ENCODE results near the gene ST7L.
"Not testable (repeated sequence)": the region's sequence is repeated elsewhere in the genome, so short reads cannot be mapped to it uniquely, and the experiment has no call there.

ST7L gene

DNA sequence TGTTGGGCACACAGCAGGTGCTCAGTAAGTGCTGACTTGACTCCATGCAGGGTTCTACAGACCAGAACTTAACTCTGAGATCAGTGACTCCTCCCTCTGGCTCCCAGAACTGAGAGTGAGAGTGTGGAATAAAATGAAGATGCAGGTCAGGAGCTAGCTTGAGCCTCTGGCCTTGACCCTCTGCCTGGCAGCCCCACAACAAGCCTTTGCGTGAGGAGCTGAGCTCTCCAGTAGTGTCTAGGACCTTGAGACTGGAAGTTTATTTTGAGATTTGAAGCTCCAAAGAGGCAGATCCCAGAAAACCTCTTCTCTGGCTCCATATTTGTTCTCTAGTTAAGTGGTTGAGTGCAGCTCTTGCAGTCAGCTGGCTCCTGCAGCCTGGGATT lies 113.5 kb downstream of the ST7L start:
- DNase-seq (ENCODE audit: low read depth, low spot score): no peak
- no peak overlapping the region for H3K4me3 ChIP-seq (ENCODE audit: low read length)

GRCh38 chr1:112504661-112505399 lies 114.1 kb downstream of the ST7L start:
- DNase-seq (ENCODE audit: low read depth, low spot score): no peak
- no peak overlapping the region for H3K4me3 ChIP-seq (ENCODE audit: low read length)

DNA sequence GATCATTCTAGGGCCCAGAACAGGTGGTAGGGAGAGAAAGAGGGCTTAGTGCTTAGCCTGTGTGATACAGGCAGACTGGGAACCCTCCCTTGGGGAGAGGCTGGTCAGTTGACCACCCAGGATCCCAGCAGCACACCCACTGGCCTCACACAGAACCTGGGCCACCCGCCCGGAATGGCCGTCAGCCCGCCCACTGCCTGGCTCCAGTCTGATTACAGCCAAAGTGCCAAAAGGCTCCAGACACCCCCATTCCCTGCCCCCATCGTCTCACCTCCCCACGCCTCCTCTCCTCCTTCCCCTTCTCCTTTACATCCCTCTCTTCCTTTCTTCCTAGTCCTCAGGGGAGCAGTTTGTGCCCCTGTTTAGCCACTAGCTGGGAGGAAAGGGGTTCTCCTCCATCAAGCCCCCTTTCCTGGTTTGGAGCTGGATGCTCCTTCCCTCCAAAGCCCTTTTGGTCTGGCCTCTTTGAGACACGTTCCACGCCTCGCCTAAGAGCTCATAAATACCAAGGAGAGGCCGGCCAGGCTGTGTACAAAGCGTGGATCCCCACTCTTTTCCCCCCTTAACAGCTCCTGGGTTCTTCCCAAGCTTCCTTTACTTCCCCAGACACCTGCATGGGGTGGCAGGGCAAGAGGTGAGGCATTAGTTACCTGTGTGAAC lies 114.8 kb downstream of the ST7L start:
- no peak overlapping the region for H3K4me3 ChIP-seq (ENCODE audit: low read length)
- DNase-seq (ENCODE audit: low read depth, low spot score): no peak

GRCh38 chr1:112502826-112503225 lies 116.1 kb downstream of the ST7L start:
- no peak overlapping the region for H3K4me3 ChIP-seq (ENCODE audit: low read length)
- DNase-seq (ENCODE audit: low read depth, low spot score): no peak

DNA sequence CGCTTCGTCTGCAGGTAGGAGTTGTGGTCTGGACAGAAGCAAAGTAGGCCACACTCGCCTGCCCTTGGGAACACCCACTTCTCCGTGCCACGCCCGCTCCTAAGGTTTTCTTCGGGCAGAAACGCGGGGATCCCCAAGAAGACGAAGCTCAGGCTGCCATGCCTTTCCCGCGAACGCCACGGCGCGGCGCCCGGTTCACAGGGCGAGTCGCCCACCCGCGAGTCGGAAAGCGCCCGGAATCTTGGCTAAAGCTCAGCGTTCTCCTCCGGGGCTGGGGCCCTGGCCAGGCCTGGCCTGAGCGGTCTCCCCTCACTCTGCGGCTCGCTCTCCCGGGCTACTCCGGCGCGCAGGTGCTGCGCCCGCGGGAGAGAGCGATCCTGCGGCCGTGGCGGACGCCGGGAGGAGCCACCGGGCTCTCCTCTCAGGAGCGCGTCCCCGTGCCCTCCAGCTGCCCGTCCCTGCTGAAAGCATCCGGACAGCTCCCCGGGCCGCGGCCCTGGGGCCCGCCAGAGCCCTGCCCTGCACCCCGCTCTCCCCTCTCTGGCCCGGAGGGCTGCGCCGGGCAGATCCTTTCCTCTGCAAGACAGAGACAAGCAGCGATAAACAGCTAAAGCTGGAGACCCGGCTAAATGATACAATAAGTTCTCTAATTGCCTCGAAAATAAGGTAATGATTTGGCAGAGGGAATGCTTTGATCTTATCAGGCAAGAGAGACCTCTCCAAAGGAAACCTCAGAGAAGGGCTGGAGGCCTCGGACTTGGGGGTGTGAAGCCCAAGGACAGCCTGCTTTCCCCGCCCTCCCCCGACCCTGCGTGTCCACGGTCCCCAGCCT lies 116.9 kb downstream of the ST7L start:
- H3K4me3 ChIP-seq (ENCODE audit: low read length): peak overlapping the region; percentile 46
- DNase-seq (ENCODE audit: low read depth, low spot score): no peak

GRCh38 chr1:112496290-112496689 lies 122.7 kb downstream of the ST7L start:
- no peak for DNase-seq (ENCODE audit: low read depth, low spot score)
- no peak overlapping the region for H3K4me3 ChIP-seq (ENCODE audit: low read length)

DNA sequence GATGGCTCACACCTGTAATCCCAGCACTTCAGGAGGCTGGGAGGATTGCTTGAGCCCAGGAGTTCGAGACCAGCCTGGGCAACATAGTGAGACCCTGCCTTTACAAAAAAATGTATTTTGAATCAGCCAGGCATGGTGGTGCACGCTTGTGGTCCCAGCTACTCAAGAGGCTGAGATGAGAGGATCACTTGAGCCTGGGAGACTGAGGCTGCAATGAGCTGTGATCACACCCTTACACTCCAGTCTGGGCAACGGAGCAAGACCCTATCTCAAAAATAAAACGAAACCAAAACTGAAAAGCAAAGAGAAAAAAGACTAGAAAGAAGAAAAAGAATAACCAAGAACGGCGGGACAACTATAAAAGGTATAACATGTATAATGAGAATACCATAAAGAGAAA lies 125.6 kb downstream of the ST7L start:
- no peak overlapping the region for H3K4me3 ChIP-seq (ENCODE audit: low read length)
- DNase-seq (ENCODE audit: low read depth, low spot score): no peak

DNA sequence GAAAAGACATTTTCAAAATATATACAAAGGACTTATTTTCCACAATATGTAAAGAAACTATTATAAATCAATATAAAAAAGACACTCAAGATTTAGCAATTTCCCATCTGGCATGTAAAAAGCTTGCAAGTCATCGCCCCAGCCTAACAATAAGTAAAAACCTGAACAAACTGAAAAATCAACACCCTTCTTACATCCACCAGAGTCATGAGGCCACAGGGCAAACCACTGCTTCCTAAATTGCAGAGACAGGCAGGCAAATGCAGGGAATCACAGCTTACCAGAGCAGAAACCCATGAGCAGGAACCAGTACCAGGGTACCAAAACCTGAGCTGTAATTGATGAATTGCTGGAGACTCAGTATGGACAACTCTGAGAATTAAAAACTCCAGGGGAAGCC lies 126.9 kb downstream of the ST7L start:
- DNase-seq (ENCODE audit: low read depth, low spot score): no peak
- no peak overlapping the region for H3K4me3 ChIP-seq (ENCODE audit: low read length)

DNA sequence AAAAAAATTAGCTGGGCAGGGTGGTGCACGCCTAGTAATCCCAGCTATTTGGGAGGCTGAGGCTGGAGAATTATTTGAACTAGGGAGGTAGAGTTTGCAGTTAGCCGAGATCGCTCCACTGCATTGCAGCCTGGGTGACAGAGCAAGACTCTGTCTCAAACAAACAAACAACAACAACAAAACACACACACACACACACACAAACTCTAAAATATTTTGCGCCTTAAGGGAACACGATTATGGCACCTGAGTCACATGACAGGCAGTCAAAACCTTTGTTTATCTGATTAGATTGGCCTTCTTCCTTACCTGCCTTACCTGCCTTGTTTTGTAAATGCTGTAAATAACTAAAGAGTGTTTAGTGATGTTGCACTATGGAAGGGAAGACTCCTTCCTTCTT lies 130.8 kb downstream of the ST7L start:
- DNase-seq (ENCODE audit: low read depth, low spot score): no peak
- no peak overlapping the region for H3K4me3 ChIP-seq (ENCODE audit: low read length)

DNA sequence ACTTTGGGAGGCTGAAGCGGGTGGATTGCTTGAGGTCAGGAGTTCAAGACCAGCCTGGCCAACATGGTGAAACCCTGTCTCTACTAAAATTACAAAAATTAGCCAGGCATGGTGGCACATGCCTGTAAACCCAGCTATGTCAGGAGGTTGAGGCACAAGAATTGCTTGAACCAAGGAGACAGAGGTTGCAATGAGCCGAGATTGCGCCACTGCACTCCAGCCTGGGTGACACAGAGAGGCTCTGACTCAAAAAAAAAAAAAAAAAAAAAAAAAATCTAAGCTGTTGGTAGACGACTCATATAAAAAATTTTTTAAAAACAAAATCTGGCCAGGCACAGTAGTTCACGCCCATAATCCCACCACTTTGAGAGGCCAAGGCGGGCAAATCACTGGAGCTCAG lies 131.3 kb downstream of the ST7L start:
- not testable (repeated sequence) for DNase-seq (ENCODE audit: low read depth, low spot score); H3K4me3 ChIP-seq (ENCODE audit: low read length)

DNA sequence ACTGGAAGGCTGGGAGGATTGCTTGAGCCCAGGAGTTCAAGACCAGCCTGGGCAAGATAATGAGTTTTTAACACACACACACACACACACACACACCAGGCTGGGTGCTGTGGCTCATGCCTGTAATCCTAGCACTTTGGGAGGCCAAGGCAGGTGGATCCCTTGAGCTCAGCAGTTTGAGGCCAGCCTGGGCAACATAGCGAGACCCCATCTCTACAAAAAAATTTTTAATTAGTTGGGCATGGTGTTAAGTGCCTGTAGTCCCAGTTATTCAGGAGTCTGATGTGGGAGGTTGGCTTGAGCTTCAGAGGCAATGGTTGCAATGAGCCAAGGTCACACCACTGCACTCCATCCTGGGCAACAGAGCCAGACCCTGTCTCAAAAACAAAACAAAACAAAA lies 132.9 kb downstream of the ST7L start:
- not testable (repeated sequence) for H3K4me3 ChIP-seq (ENCODE audit: low read length); DNase-seq (ENCODE audit: low read depth, low spot score)

- no peak overlapping the region for H3K4me3 ChIP-seq (ENCODE audit: low read length)
These were observed 140.6 kb downstream of the ST7L start for GRCh38 chr1:112478314-112478713.

DNA sequence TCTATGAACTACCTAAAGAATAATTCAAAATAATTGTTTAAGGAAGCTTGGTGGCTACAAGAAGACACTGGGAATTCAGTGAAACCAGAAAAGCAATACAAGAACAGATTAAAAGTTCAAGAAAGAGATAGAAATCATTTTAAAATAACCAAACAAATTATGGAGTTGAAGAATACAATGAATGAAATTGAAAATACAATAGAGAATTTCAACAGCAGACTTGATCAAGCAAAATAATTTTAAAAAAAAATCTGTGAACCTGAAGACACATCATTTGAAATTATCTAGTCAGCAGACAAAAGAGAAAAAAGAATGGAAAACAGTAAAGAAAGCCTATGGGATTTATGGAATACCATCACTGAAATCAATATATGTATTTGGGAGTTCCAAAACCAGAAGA lies 141.4 kb downstream of the ST7L start:
- no peak for DNase-seq (ENCODE audit: low read depth, low spot score)
- H3K4me3 ChIP-seq (ENCODE audit: low read length): no peak overlapping the region

More at GRCh38 chr1:112478314-112478713, 140.6 kb downstream of the ST7L start:
- no peak for DNase-seq (ENCODE audit: low read depth, low spot score)

Data from Jurkat, Clone E6-1 (cell line).